Right forelimb (tissue), 1 donor: ENCODE data around the gene SHFL.

Experiments used
- DNase-seq: peaks from one replicate; pipeline ENCODE4 v3.0.0-alpha.2; 2018

SHFL gene

DNA sequence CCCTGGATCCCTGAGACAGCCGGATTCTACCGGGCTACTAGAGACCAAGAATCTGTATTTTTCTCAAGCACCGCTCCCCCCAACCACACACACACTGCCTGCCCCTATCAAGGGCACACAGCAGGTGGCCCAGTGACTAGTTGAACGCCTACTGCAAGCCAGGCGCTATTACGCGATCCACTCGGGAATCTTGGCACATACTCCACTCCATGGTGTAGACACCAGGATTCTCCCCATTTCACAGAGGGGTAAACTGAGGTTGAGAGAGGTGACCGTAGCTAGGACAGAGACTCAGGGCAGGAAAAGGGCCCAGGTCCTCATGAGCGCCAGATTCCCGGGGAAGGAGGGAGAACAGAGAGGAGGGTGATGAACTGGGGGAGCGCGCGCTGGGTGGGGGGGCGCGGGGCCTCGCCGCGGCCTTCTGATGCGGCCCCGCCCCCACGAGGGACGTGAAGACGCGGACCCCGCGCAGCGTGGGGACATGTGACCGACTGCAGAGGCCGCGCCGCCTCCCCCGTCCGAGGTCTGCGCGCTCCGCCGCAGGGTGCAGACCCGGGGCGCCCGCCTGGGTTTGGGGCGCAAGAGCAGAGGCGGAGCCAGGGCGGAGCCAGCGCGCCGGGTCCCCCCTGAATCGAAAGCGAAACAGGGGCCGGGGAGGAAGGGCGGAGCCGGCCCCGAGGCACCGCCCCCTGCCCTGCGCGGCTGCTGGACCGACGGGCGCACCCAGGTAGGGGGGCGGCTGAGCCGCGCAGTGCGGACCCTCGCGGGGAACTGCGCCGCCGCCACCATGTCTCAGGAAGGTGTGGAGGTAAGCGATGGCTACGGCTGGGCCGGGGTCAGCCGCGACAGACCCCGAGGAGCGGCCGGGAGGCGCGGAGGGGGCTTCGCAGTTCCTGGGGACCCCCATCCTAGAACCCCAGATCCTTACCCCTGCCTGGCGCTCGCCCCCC, at the start of gene SHFL:
SHFL (plus strand) TSS at position 677 of the 950 bp plus-strand sequence; CDS start at position 788, 111 bp downstream.
- peak; percentile 81 for DNase-seq

DNA sequence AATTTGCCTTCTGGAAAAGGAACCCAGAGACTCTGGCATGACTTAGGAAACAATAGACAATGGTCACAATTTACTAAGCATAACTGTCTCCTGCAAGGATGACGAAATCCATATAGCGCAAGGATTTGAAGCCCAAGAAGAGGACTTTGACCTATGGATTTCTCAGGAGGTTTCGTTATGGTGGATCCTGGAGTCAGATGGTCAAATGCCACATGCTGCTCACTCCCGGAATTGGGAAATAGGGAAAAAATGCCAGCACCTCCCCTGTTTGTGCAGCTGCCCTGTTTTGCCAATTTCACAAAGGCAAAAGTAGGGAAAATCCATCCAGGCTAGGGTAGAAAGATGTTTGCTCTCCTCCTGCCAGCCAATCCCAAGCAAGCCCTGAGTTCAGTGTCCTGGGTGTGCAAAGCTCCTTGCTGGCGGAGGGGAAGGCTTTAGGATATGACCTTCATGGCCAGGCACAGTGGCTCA, 49.5 kb upstream of the SHFL start:
- DNase-seq, result no peak

DNA sequence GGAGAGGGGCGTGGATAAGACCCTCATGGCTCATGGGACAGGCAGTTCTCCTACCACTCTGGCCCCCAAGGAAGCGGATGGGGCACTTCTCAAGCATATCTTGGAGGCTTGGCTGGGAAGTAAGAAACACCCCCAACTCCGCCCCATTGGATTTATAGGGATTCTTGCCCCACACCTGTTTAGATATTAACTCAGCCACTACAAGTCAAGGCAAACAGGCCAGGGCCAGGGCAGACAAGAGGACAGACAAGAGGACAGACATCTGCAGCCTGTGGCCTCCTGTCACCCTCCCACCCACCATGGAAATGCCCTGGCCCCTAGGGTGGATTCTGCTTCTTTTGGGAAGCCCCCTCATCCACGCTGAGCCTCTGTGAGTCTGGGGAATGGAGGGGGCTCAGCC, 48.8 kb upstream of the SHFL start:
- no peak for DNase-seq

DNA sequence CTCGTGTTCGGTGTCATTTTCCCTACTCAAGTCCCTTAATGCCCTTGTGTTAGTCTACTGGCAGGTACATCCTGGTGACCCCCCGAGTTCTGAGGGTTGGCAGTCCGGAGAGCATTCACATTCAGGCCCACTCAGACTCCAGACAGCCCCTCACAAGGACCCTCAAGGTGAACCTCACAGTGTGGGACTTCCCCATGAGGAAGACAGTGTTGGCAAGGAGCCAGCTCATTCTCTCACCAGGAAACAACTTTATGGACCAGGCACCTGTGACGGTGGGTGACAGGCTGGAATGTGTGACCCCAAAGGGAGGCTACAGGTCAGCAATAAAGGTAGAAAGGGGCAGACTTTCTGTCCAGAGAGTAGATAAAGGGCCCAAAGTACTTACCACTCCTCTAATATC, 48.3 kb upstream of the SHFL start:
- no peak for DNase-seq

DNA sequence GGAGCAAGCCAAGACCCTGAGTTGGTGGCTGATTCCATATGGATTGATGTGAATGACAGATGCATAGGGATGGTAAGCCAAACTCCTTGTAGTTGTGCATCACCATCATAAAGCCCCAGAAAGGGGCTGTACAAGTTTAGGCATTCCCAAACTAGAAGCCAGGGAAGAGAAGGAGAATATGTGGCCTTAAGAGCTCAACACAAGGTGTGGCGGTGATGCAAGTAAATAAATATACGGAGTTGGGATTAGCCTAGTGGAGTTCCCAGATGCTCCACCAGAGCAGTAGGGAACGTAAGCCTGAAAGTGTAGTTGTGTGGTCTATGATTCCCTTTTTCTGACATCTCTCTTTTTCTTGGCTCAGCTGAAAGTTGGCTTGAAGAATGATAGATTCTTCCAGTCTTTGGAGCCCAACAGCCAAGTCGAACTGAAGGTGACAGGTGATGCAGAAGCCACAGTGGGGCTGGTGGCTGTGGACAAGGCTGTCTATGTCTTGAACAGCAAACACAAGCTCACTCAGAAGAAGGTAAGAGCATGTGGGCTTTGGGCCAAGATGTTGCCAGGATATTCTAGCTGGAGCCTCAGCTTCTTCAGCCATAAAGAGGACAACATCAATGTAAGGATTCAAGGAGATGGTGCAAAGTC, 42.7 kb upstream of the SHFL start:
- DNase-seq, result no peak

DNA sequence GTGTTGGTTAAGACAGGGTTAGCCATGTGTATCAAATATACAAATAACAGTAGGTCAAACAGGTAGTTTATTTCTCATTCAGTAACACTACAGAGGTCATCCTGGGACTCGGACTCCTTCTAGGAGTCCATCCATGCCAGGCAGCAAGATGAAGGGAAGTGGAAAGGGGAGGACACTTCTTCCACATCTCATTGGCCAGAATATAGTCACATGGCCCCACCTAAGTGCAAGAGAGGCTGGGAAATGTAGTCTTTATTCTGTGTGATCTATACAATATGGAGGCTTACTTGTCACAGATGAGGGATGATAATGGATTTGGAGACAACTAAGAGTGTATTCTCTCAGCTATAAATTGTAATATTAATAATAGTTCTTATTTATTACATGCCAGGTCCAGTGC, 41.7 kb upstream of the SHFL start:
- DNase-seq, result no peak

DNA sequence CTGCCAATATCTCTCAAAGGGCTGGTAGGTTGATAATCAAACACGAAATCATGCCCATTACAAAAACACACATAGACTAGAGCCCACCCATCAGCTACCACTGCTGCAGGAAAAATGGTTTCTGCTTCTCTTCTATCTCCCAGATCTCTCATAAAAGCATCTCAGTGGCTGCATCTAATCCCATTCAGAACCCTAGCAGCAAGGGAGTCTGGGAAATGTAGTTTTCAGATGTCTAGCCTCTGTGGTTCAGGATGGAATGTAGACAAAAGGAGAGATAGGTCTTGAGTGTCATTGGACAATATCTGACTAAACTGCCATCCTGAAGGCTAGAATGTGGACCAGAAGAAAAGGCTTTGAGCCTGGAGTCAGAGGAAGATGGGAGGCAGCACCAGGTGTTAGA, 40.7 kb upstream of the SHFL start:
- no peak for DNase-seq

DNA sequence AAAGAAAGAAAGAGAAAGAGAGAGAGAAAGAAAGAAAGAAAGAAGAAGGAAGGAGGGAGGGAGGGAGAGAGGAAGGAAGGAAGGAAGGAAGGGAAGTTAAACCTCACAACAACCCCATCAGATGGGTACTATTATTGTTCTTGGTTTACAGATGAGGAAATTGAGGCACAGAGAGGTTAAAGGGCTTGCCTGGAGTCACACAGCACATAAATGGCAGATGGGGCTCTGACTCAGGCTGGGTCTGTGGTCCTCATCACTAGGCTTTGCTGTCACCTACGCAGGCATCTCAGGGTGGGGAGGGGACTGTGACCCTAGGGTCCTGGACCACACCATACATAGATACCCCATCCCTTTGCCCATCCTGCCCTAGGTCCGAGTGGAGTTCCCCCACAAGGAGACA, 36.5 kb upstream of the SHFL start:
- DNase-seq, result no peak

DNA sequence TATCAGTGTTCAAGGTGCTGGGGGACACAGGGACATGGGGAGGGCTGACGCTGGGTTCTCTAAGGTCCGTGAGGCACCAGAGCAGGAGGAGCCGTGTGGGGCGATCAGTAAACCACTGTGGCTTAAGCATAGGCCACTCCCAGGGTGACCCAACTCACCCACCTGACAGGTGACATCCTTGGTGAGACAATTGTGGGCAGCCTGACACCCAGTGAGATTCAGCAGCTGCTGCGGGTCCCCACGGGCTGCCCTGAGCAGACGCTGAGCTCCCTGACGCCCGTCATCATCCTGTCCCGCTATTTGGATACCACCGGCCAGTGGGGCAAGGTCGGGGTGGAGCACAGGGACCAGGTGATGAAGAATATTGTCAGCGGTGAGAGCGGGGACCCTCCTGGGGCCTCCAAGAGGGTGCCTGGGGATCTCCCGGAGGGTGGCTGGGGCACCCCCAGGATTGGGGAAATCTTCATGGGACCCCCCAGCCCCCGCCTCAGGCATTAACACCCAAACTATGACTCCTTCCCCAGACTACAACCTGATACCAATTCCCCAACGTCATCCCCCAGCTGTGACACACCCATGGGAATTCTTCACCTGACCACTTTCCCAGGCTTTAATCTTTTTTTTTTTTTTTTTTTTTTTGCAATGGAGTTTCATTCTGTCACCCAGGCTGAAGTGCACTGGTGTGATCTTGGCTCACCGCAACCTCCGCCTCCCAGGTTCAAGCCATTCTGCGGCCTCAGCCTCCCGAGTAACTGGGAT, 33.3 kb upstream of the SHFL start:
- no peak for DNase-seq

DNA sequence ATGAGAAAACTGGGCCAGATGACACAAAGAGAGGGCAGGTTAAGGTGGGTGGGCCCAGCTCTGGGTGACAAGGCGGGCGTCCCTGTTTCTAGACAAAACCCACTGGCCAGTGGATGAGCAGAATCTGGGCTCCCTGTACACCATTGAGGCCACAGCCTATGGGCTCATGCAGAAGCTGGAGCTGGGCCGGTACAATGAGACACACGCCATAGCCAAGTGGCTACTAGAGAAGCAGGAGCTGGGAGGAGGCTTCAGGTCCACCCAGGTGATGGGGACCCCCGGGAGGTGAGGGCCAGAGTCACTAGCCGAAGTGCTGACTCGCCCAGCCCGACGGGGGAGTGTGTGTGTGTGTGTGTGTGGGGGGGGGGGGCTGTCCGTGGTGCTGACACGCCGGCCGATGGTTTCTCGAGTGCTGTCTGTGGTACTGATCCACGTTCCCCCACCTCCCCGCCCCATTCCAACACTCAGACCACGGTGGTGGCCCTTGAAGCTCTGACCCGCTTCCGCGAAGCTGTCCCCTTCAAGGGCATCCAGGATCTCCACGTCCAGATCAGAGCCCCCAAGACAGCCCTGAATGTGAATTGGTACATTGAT, 24.3 kb upstream of the SHFL start:
- no peak for DNase-seq

DNA sequence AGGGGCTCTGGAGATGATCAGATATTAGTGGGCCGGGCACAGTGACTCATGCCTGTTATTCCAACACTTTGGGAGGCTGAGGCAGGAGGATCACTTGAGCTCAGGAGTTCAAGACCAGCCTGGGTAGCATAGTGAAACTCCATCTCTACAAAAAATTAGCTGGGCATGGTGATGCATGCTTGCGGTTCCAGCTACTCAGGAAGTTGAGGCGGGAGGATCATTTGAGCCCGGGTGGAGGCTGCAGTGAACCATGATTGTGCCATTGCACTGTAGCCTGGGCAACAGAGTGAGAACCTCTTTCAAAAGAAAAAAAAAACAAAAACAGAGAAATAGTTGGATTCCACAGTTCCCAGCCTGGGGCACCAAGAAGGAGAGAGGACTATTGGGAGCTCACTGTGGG, 17.9 kb upstream of the SHFL start:
- no peak for DNase-seq

DNA sequence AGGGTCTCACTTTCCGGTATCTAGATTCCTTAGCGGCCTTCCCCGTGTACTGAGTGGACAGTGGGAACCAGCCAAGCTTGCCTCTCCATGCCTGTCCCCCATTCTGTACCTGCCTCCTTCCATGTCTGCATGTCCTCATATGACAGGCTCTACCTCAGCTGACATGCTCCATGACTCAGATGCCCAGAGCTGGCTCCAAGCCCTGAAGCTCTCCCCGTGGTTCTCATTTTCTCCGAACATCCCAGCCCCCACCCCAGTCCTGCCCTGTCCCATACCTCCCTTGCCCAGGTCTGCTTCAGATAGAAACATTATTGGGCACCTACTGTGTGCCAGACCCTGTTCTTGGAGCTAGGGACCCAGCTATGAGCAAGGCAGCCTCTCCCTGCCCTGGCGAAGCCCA, 17.1 kb upstream of the SHFL start:
- no peak for DNase-seq

DNA sequence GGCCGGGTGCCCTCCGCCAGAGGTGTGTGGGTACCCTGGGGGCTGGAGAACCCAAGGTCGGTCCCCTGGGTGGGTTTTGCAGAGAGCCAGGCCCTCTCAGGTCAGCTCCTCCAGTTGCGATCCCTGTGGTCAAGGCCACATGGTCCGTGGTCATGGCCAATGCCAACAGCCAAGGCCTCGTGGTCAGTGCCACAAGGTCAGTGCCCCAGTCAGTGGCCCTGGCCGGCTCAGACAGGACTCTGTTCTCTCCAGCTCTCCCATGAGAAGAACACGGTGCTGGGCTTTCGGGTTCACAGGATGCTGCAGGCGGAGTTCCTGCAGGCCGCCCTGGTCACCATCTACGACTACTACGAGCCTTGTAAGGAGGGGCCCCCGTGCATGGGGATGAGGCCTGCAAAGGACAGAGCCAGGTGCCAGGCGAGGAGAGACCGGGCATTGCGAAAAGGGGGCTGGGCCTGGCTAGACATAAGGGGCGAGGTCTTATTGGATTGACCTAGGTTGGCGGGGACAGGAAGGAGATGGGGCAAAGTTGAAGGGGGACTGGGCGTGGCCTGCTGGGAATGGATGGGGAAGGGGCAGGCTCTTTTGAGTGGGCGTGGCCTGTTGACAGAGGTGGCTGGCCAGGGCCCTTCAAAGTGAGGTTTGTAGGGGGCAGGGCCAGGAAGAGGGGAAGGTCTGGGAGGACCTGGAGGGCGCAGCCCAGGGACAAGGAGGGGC, 15.2 kb upstream of the SHFL start:
- DNase-seq, result no peak

DNA sequence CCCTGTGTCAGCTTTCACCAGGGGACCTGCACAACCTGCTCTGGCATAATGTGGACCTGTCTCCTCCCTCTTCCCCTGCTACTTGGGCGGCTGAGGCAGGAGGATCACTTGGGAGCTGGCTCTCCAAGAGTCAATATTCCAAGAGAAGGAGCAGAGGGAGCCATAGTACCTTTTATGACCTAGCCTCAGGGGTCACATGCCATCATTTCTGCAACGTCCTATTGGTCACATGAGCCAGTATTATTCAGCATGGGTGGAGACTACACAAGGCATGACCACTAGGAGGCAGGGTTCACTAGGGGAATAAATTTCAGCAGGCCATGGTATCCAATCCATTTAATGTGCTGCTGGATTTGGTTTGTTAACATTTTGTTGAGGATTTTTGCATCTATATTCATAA, 12.0 kb upstream of the SHFL start:
- no peak for DNase-seq

DNA sequence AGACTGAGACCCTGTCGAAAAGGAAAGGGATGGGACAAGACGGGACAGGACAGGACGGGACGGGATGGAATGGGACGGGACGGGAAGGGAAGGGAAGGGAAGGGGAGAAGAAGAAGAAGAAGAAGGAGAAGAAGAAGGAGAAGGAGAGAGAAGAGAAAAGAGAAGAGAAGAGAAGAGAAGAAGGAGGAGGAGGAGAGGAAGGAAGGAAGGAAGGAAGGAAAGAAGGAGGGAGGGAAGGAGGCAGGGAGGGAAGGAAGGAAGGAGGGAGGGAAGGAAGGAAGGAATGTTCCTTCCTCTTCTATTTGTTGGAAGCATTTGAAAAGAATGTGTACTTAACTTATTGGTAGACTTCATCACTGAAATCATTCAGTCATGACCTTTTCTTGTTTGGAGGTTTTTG, 9.6 kb upstream of the SHFL start:
- no peak for DNase-seq

DNA sequence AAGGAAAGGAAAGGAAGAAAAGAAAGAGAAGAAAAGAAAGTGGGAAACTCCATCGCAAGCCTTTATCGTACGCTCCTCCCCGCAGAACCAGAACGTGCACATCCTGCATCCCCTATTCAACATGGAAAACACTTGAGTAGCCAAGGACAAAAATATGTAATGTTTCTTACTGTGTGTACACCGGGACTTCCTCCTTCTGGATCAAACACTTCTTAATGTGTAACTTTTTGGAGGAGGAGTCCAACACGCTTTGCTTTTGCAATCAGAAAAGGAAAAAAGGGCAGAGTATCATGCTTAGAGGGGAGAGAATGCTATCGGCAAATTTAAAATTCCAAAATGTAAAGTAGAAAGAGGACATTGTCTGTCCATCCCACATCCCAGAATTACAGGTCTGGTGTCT, 7.8 kb upstream of the SHFL start:
- DNase-seq, result no peak

DNA sequence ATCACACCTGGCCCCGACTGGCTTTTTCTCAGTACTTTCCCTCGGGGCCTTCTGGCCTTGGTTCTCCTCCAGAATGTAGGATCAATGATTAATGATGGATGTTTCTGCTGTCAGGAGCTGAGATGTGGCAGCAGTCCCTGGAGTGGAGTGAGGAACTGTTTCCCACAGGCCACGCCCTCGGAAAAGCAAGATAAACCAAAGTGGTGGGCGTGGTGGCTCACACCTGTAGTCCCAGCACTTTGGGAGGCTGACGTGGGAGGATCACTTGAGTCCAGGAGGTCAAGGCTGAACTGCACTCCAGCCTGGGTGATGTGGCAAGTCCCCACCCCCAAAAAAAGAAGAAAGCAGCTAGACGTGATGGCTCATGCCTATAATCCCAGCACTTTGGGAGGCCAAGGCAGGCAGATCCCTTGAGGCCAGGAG, 7.1 kb upstream of the SHFL start:
- DNase-seq, result no peak

DNA sequence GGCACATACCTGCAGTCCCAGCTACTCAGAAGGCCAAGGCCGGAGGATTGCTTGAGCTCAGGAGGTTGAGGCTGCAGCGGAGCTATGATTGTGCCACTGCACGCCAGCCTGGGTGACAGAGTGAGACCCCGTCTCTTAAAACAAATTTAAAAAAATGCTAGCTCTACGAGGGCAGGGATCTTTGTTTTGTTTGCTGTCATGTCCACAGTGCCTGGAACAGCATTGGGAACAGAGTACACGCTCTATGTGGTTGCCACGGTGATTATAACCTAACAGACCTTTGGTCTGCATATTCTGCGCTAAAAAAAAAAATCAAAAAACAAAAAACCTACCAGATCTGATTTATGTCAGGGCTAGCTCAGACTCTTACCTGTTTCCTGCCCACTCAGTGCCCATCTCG, 2.2 kb upstream of the SHFL start:
- DNase-seq, result no peak

DNA sequence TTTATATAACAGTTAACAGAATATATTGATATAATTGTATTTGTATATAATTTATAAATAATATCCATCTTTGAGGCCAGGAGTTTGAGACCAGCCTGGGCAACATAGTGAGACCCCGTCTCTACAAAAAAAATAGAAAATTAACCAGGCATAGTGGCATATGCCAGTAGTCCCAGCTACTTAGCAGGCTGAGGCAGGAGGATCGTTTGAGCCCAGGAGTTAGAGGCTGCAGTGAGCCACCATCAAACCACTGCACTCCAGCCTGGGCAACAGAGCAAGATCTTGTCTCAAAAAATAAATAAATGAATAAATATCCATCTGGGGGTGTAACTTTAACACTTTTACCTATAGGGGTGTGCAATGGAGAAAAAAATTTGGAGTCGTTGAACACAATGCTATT, 1.3 kb upstream of the SHFL start:
- no peak for DNase-seq

DNA sequence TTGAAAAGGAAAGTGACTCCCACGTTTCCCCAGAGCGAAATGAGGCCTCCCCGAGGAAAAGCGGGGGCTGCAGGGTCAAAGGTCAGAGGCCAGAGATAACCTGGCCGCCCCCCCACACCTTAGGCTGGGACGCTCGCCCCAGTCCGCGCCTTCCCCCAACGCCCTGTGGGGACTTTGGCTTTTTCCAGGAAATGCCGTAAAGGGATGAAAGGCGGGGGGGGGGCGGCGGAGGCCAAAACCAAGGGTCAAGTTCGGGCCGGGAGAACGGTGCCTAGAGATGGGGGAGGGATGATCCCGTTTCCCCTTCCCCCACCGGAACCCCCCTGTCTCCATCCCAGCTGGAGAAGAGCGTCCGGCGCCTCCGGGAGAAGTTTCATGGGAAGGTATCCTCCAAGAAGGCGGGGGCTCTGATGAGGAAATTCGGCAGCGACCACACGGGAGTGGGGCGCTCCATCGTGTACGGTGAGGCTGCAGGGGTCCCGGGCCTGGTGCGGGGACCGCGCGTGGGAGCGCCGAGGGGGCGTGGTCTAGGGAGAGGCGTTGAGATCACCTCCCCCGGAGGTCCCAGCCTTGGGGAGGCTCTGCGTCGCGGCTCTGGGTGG, 575 bp downstream of the SHFL start:
- no peak for DNase-seq

DNA sequence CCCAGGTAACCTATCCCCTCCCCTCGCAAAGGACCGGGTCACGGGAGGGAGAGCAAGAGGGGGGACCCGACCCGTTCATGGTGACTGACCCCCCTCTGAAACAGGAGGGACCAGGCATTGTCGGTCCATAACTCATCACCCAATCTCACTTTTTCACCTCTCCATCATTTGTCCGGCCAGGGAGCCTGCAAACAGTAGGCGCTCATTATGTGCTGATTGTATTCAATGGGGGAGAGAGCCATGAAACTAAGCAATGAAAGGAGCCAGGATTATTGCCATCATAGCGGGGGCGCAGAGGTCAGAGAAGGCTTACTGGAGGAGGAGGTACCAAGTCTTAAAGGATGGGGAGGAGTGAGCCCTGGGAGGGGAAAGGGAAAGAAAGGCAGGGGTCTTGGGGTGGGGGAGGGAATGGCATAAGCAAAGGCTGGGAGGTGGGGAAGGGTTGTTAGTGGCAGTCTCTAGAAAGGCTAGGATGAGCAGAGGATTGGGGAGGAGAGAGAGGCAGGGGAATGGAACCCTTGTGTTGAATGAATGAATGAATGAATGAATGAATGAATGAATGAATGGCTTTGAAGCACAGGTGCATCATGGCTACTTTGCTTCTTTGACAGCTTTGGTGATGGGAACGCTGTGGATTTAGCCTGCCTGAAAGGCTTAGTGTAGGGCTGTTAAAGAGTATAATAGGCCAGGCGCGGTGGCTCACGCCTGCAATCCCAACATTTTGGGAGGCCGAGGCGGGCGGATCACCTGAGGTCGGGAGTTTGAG, 1.4 kb downstream of the SHFL start:
- DNase-seq, result no peak
